GM23338 (cell line): ENCODE measurements around the gene SLC25A12. TPM values are rescaled to one million over a fixed set of nuclear protein-coding genes. Genes with fewer than 3 reads are reported as not detected.

Experiments
- ATAC-seq: fragments of 200-7000 bp; cut with Tn5 transposase; 3 replicates; pipeline ENCODE4 v1.9.1; 2020
- DNase-seq: peaks from one replicate; pipeline ENCODE4 v3.0.0-alpha.2; 2015; ENCODE audit warnings: low spot score
- H2AFZ ChIP-seq: fragments of 200-600 bp; sonication (generic); 2 replicates; pipeline ENCODE4 v1.8.0; 2016; ENCODE audit warnings: antibody characterized with exemption, mild to moderate bottlenecking, moderate library complexity
- H3F3A ChIP-seq: fragments of 200-600 bp; sonication (generic); replicated peaks from 2 replicates; pipeline ENCODE4 v1.8.0; 2017; ENCODE audit warnings: antibody characterized with exemption, mixed run types, low read depth
- H3K27ac ChIP-seq: fragments of 200-600 bp; sonication (generic); 2 replicates; pipeline ENCODE4 v1.6.1; 2016; ENCODE audit warnings: low read depth
- H3K27me3 ChIP-seq: fragments of 200-600 bp; sonication (generic); 2 replicates; pipeline ENCODE4 v1.8.0; 2016; ENCODE audit warnings: mild to moderate bottlenecking, mixed run types, moderate library complexity; ENCODE audit not compliant: insufficient read depth
- H3K36me3 ChIP-seq: fragments of 200-600 bp; sonication (generic); 2 replicates; pipeline ENCODE4 v1.8.0; 2016; ENCODE audit warnings: mild to moderate bottlenecking; ENCODE audit not compliant: insufficient read depth
- H3K4me1 ChIP-seq: fragments of 200-600 bp; sonication (generic); 2 replicates; pipeline ENCODE4 v1.8.0; 2016; ENCODE audit warnings: mild to moderate bottlenecking, moderate library complexity; ENCODE audit not compliant: insufficient read depth
- H3K4me2 ChIP-seq: fragments of 200-600 bp; sonication (generic); 2 replicates; pipeline ENCODE4 v1.7.1; 2017; ENCODE audit warnings: mixed run types
- H3K4me3 ChIP-seq: fragments of 200-600 bp; sonication (generic); 2 replicates; pipeline ENCODE4 v1.6.1; 2016; ENCODE audit warnings: mixed run types
- H3K79me2 ChIP-seq: fragments of 200-600 bp; sonication (generic); replicated peaks from 2 replicates; pipeline ENCODE4 v1.8.0; 2017; ENCODE audit warnings: mild to moderate bottlenecking; ENCODE audit not compliant: insufficient read depth
- H3K9me2 ChIP-seq: fragments of 200-600 bp; sonication (generic); 2 replicates; pipeline ENCODE4 v1.8.0; 2017; ENCODE audit not compliant: insufficient read depth
- H4K20me1 ChIP-seq: fragments of 200-600 bp; sonication (generic); replicated peaks from 2 replicates; pipeline ENCODE4 v1.8.0; 2017; ENCODE audit warnings: mild to moderate bottlenecking; ENCODE audit not compliant: insufficient read depth
- H3K27ac Mint-ChIP-seq: 2 replicates; pipeline ENCODE4 v1.8.0; 2020; ENCODE audit warnings: inconsistent platforms, mild to moderate bottlenecking, moderate library complexity, mixed read lengths
- H3K27me3 Mint-ChIP-seq: 3 replicates; pipeline ENCODE4 v1.8.0; 2022; ENCODE audit warnings: low read depth, mild to moderate bottlenecking, moderate library complexity, mixed read lengths, inconsistent platforms; ENCODE audit not compliant: insufficient read depth, poor library complexity
- H3K36me3 Mint-ChIP-seq: 3 replicates; pipeline ENCODE4 v1.8.0; 2021; ENCODE audit warnings: low read depth, mild to moderate bottlenecking, inconsistent platforms, moderate library complexity, mixed read lengths
- H3K4me1 Mint-ChIP-seq: 3 replicates; pipeline ENCODE4 v1.8.0; 2020; ENCODE audit warnings: mild to moderate bottlenecking, inconsistent platforms, mixed read lengths
- H3K4me3 Mint-ChIP-seq: 3 replicates; pipeline ENCODE4 v1.8.0; 2021; ENCODE audit warnings: moderate library complexity, mild to moderate bottlenecking, inconsistent platforms, mixed read lengths
- H3K9me3 Mint-ChIP-seq: 3 replicates; pipeline ENCODE4 v1.8.0; 2020; ENCODE audit warnings: moderate library complexity, mild to moderate bottlenecking, inconsistent platforms, mixed read lengths
- EZH2phosphoT487 ChIP-seq: fragments of 200-600 bp; sonication (generic); IDR thresholded peaks from one replicate; pipeline ENCODE4 v1.8.1; 2018; ENCODE audit warnings: antibody characterized with exemption; ENCODE audit not compliant: unreplicated experiment
- NANOG ChIP-seq: IDR thresholded peaks from 2 replicates; pipeline ENCODE4 v1.6.1; 2016; ENCODE audit warnings: antibody characterized with exemption, borderline replicate concordance
- POLR2AphosphoS5 ChIP-seq: IDR thresholded peaks from 2 replicates; pipeline ENCODE4 v1.6.1; 2016; ENCODE audit warnings: antibody characterized with exemption, low read depth
- STAT1 ChIP-seq: IDR thresholded peaks from one replicate; pipeline ENCODE4 v1.6.1; 2016; ENCODE audit warnings: antibody characterized with exemption; ENCODE audit not compliant: unreplicated experiment
- ZNF114 ChIP-seq: fragments of 250-450 bp; sonication (Bioruptor Pico); IDR thresholded peaks from 2 replicates; pipeline ENCODE4 v1.5.0; 2020; ENCODE audit warnings: mild to moderate bottlenecking, moderate library complexity
- ZNF462 ChIP-seq: fragments of 250-450 bp; sonication (Bioruptor Pico); IDR thresholded peaks from 2 replicates; pipeline ENCODE4 v1.5.0; 2020; ENCODE audit warnings: mild to moderate bottlenecking, moderate library complexity
- polyA plus RNA-seq: library from polyadenylated mRNA; unstranded; fragments of >200 nt; fragmentation: Nextera tagmentation; extraction: Ambion mirVana; gene quantifications from 2 replicates; pipeline ENCODE4 v1.2.1, GENCODE V29; 2016
- total RNA-seq: library from RNA; depleted of rRNA; stranded (reverse); fragments of >200 nt; shearing (Covaris generic); gene quantifications from 2 replicates; pipeline ENCODE4 v1.2.3, GENCODE V29; 2014

SLC25A12 gene
- total and polyA plus RNA-seq, 2 experiments from 2014 or later, result 4.8 to 14.8 TPM

GRCh38 chr2:171835386-171835785 is 58.7 kb downstream of the SLC25A12 start:
- Histone ChIP-seq H3K36me3 (peaks cover 45% of the 10 kb centered on the region), H3K27ac (no peak overlapping the region), H3K79me2 (no peaks in the 10 kb centered on the region), H3F3A (no peaks in the 10 kb centered on the region), H3K4me2 (no peak overlapping the region), H3K4me1 (no peaks in the 10 kb centered on the region), H3K27me3 (no peaks in the 10 kb centered on the region), H3K4me3 (no peak overlapping the region), H4K20me1 (no peaks in the 10 kb centered on the region), H2AFZ (no peak overlapping the region), H3K9me2 (no peaks in the 10 kb centered on the region)
- H3K27me3 Mint-ChIP-seq, result peaks cover 2% of the 10 kb centered on the region
- ATAC-seq (no peak), DNase-seq (no peak)
- TF ChIP-seq ZNF462 (no peak), STAT1 (no peak), EZH2phosphoT487 (no peak), ZNF114 (CRISPR knock-in tag) (no peak)
- no peak overlapping the region for H3K27ac Mint-ChIP-seq
- no peak overlapping the region for H3K4me3 Mint-ChIP-seq
- peaks cover 40% of the 10 kb centered on the region for H3K9me3 Mint-ChIP-seq
- peaks cover 73% of the 10 kb centered on the region for H3K36me3 Mint-ChIP-seq
- no peaks in the 10 kb centered on the region for H3K4me1 Mint-ChIP-seq

GRCh38 chr2:171834286-171834685 is 59.8 kb downstream of the SLC25A12 start:
- H3K4me3 Mint-ChIP-seq, result no peak overlapping the region
- Histone ChIP-seq H4K20me1 (no peaks in the 10 kb centered on the region), H3K4me3 (no peak overlapping the region), H3K9me2 (no peaks in the 10 kb centered on the region), H3K4me1 (no peaks in the 10 kb centered on the region), H3K79me2 (no peaks in the 10 kb centered on the region), H3K4me2 (no peak overlapping the region), H3K27me3 (no peaks in the 10 kb centered on the region), H3F3A (no peaks in the 10 kb centered on the region), H3K36me3 (peaks cover 46% of the 10 kb centered on the region), H2AFZ (no peak overlapping the region), H3K27ac (no peak overlapping the region)
- ATAC-seq, result no peak
- H3K36me3 Mint-ChIP-seq, result peaks cover 84% of the 10 kb centered on the region
- no peak overlapping the region for H3K27ac Mint-ChIP-seq
- H3K27me3 Mint-ChIP-seq, result peaks cover 2% of the 10 kb centered on the region
- no peaks in the 10 kb centered on the region for H3K4me1 Mint-ChIP-seq
- H3K9me3 Mint-ChIP-seq, result peaks cover 51% of the 10 kb centered on the region
- DNase-seq, result no peak
- TF ChIP-seq ZNF462 (no peak), NANOG (no peak), POLR2AphosphoS5 (no peak)
